ENCODE data around the gene OXGR1.

DNA sequence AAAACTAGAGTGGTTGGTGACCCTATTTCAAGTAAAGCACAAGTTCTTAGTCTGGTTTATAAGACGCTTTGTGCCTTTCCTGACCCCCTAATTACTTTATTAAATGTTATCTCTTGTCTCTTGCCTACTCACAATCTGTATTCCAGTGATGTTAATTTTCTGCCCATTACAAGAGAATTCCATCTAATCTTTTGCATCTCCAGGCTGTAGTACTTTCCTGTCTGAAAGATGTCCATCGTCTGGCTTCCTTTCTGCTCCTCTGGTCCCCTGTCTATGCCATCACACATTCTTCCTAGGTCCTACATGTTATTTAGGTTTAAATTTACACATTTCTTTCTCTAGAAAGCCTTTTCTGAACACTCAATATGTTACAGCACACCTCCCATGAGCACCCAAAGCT, 25.9 kb upstream of the OXGR1 start:
- TF ChIP-seq, protein P1, sequence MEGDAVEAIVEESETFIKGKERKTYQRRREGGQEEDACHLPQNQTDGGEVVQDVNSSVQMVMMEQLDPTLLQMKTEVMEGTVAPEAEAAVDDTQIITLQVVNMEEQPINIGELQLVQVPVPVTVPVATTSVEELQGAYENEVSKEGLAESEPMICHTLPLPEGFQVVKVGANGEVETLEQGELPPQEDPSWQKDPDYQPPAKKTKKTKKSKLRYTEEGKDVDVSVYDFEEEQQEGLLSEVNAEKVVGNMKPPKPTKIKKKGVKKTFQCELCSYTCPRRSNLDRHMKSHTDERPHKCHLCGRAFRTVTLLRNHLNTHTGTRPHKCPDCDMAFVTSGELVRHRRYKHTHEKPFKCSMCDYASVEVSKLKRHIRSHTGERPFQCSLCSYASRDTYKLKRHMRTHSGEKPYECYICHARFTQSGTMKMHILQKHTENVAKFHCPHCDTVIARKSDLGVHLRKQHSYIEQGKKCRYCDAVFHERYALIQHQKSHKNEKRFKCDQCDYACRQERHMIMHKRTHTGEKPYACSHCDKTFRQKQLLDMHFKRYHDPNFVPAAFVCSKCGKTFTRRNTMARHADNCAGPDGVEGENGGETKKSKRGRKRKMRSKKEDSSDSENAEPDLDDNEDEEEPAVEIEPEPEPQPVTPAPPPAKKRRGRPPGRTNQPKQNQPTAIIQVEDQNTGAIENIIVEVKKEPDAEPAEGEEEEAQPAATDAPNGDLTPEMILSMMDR (IDR thresholded peaks at IDR 0.05): no peak
- TF ChIP-seq POLR2A (IDR thresholded peaks at IDR 0.05) (no peak), POLR2AphosphoS5 (IDR thresholded peaks at IDR 0.05; ENCODE audit: insufficient read depth in 1 of 2, low read depth in 1 of 2) (no peak)

All from vagina (tissue), 2 donors.